Measurements from ENCODE around the gene ELOA. TPM values are rescaled to one million over a fixed set of nuclear protein-coding genes. Genes with fewer than 3 reads are reported as not detected.

The ELOA gene
- 24.4 and 26.2 TPM in 2 replicates for total RNA-seq

GRCh38 chr1:23743287-23744152 lies at the start of gene ELOA:
Gene ELOA (plus strand): TSS chr1:23743471. CDS start chr1:23743504, 33 bp downstream.

GRCh38 chr1:23777979-23778814 lies 34.9 kb downstream of the ELOA start, which contains the start of gene PITHD1:
Gene PITHD1 (plus strand): TSS chr1:23778418. CDS start chr1:23778516, 98 bp downstream.

GRCh38 chr1:23790696-23791515 lies 47.6 kb downstream of the ELOA start, which contains the start of gene LYPLA2:
Gene LYPLA2 (plus strand): TSS chr1:23791145. CDS start chr1:23792683, 1,538 bp downstream.

GRCh38 chr1:23800400-23801337 lies 57.4 kb downstream of the ELOA start, which contains the start of gene GALE:
Gene GALE (minus strand): TSS chr1:23800754. CDS start chr1:23799007, 1,747 bp downstream.

Other genes starting within 250 kb of the ELOA start
- gene E2F2, start 212.2 kb upstream of the ELOA start, total RNA-seq, result 3.3 and 3.7 TPM in 2 replicates
- gene ID3, start 184.0 kb upstream of the ELOA start, total RNA-seq, result 131 and 139 TPM in 2 replicates
- 952 and 1,010 TPM in 2 replicates for gene RPL11, start 51.7 kb upstream of the ELOA start, total RNA-seq
- gene PITHD1, start 34.9 kb downstream of the ELOA start, total RNA-seq, result 47.6 and 47.9 TPM in 2 replicates
- 53.7 and 57.2 TPM in 2 replicates for gene LYPLA2, start 47.7 kb downstream of the ELOA start, total RNA-seq
- 81.0 and 82.9 TPM in 2 replicates for gene GALE, start 57.3 kb downstream of the ELOA start, total RNA-seq
- gene HMGCL, start 82.0 kb downstream of the ELOA start, total RNA-seq, result 40.7 and 43.7 TPM in 2 replicates
- 5.4 TPM in 2 replicates for gene FUCA1, start 124.8 kb downstream of the ELOA start, total RNA-seq
- gene CNR2, start 169.9 kb downstream of the ELOA start, total RNA-seq, result not detected in 2 replicates
- 60.2 and 65.1 TPM in 2 replicates for gene PNRC2, start 216.4 kb downstream of the ELOA start, total RNA-seq
- gene SRSF10, start 236.9 kb downstream of the ELOA start, total RNA-seq, result 74.0 and 86.8 TPM in 2 replicates

Measured in bronchus fibroblast of lung (primary cell).